D341Med (cell line): ENCODE results near the gene SPTBN1.
A peak's percentile ranks its signal among the peaks of the same experiment; 100 is the strongest.

Source experiments
- DNase-seq: peaks from one replicate; pipeline ENCODE4 v3.0.0; 2012; ENCODE audit warnings: low spot score

SPTBN1 gene

DNA sequence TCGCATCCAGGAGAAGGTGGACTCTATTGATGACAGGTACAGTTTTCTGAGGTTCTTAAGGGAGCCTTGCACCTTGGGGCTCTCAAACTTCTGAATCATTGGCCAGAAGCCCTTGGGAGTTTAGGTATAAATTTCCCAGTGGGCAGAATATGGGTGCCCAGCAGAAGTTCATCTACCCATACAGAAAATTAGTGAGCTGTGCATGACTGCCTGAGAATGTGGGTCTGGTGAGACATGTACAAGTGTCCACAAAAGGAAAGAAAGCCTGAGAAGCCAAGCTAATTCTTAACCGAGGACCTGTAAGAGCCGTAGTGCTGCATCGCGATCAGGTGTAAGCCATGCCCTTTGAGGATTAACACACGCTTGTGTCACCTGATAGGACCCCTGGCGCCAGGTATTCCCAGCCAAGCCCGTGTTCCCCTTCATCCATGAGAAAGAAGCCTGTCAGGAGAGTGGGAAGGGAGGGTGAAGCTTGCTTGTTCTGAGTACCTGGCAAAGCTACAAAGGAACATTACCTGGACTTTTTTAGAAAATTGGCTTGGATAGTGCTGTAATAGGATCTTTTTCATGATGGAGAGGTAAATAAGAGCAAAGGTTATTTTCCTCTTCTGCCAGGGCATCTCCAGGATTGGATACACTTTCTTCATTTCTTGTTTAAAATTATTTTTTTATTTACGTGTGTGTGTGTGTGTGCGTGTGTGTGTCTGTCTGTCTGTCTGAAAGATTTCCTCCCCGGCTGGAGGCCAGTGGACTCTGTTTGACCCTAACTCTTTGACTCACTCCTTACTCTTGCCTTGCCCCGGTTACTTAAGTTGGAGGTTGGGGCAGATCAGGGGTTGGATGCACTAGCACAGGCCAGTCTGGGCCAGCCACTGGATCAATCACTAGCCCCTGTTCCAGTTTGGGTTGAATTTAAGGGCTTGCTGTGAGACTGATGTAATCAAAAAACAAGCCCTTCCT is 176.9 kb downstream of the SPTBN1 start:
- no peak for DNase-seq

DNA sequence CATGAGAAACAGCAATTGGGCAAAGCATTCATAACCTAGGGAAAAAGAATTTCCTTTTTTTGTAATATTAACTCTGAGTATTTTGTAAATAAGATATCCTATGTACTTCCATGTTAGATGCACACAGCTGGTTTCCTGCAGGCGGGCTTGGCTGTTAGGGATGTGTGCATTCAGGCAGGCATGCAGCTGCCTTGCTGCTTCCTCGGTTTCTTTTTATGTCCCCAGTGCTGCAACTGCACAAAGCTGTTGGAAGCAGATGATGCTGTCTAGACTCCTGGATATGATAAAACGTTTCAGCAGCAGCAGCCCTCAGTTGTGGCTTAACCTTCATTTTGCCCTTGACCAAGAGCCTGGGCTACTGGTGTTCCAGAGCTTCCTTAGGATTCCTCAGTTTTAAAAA is 177.9 kb downstream of the SPTBN1 start:
- DNase-seq = no peak

DNA sequence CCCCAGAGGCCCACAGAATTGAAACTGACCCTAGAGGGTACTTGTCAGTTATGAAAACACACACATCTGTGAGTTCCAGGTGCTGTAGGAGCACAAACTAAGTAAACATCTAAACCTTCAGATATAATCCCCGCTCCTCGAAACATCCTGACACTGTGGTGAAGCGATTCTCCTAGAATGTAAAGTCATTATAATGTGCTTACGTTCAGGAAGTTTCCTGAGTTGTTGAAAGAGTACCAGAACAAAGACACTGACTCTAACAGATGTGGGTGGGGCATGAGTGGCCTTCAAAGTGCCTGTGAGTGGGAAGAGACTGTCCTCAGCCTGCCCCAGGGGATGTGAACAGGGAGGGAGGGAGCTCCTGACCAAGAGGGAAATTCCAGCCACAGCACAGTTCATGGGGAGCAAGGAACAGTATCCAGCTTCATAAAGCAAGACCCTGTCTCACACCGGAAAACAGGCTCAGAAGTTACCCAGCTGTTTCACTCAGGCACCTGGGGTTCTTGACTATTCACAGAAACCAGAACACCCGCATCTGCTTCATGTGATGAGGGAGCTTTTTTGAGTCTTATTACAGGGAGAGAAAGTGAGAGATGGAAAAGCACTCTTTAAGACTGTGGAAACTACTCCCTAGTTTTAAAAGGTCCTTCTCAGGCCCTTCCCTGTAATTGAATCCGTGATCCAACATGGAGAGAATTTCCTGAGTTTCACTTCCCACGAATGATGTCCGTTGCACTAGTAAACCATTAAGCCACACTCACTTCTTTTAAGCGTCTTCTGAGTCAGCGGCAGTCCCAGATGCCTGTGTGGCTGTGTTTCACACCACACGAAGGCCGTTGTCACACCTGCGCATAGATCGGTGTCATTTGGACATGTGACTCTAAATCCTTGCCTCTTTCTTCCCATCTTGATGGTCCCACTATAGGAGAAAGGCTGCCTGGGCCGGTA is 178.7 kb downstream of the SPTBN1 start:
- DNase-seq = no peak

DNA sequence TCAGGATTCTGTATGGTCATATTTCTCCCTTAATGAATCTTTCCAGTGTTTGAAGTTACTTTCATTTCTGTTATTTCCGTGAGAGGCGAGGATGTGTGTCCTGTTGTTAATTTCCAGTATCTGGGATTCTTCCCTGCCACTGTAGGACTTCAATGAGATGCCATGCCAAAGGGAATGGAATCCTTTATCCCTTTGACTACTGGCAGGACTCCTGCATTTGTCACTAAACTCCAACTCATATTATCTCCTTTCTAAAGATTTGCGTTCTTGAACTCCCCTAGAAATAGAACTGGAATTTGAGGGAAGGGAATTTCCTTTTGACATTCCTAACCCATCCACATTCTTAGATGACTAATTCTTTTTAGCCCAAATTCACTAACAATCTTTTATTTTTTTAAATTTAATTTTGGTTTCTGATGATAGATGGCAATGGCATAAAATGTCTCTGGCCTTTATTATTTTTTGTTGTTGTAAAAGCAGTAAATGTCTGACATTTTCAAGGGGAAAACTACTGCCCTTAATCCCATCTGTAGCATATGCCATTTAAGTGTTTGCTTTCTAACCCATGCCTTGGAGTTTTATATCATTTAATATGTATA is 179.5 kb downstream of the SPTBN1 start:
- DNase-seq = no peak

DNA sequence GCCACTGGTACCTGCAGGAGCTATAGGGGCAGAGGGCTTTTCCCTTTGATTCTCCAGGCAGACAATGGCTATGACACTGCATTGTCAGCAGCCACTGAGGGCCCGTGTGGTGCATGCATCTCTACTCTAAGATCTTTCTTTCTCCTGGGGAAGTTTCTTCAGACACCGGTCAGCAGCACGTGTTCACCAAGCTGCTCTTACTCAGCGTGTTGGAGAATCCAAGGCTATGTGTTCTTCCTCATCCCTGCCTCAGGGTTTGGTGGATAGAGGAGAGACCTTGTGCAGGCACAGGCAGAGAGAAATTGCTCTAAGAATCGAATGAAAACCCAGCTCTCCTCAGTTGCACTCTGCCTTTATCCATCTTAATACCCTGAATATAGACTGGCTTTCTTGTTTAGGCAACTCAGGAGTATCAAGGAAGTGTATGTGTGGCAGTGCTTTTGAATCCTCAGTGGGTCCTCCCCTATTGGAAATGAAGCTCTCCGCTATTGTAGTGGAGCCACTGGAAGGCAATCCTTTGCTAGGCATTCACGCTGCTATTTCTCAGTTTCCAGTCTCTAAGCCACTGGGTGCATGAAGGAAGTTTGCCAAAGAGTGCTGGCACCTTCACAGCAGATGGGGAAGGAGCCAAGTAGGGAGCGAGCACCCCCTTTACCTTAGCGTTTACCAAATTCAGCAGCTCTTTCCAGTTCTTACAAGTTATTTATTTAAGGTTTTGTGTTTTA is 180.4 kb downstream of the SPTBN1 start:
- DNase-seq = no peak

DNA sequence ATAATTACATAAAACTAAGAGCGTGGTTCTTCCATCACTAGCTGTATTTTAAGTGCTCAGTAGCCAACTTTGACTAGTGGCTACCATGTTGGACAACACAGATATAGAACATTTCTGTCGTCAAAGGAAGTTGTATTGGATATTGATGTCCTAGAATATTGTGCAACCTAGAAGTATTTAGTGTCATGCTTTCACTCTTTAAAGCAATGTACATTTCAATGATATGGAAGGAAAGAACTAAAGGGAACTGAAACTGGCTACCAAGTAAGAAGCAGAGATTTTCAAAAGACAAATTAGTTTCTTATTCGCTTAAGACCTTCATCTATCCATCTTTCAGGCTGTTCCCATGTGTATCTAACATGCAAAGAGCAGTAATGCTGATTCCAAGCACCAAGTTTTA is 182.0 kb downstream of the SPTBN1 start:
- DNase-seq = no peak

DNA sequence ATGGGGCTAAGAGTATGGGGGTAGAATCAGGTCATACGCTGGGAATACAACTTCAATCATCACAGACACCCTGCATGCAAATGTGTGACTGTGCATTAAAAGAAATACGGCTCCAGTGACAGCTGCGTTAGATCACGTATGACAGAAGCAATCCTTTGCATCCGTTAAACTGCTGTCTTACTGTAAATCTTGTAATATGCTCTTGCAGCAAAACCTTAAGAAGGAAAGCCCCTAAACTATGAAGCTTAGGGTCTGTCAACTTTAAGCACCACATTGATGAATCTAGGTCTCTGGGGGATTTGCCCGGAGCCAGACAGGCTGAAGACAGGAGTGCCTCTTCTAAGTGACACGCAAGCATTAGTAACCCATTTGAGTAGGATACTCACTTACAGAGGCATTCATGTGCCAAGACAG is 182.7 kb downstream of the SPTBN1 start:
- DNase-seq = peak; percentile 41

DNA sequence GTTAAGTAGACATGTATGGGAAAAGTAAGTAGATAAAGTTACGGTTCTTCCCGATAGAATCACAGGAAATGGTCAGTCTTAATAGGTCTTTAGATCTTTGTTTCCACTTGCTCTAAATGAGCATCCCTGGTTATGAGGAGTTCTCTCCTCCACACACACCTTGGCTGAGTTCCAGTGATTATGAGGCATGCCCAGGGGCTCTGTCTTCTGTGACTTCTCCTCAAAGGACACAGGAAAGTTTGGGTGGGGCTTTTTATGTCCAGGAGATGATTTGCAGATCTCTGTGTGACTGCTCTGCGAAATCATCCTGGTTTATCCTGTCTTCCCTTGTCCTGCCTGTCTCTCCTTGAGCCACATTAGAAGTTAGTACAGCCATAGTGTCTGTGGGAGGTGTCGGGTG is 183.5 kb downstream of the SPTBN1 start:
- DNase-seq = no peak

DNA sequence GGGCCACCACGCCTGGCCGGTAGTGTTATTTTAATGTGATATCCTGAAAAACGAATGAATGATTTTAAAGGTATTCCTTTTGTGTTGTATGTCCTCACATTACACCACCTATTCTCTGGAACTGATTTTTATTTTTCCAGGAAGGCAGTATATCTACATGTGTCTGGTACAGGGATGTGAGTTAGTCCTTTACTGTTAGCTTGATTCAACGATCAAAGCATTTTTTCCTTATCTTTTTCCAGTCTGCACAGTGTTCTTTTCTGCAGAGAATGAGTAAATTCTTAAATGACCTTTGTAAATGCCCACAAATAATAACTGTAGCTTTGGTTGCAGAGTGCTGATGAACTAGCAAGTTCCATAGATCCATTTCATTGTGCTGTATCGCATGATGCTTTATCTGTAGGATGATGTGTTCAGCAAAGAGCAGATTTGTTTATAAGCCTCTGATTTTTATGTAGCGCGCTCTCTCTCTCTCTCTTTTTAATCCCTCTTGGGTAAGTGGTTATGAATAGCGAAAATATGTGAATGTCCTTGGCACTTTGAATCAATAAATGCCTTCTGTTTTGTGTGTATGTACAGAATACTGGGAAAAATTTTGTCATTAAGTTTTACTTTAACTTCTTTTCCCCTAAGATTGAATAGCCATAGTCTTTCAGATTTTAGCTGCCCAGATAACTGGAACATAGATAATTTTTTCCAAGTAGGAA is 184.9 kb downstream of the SPTBN1 start:
- DNase-seq = no peak

DNA sequence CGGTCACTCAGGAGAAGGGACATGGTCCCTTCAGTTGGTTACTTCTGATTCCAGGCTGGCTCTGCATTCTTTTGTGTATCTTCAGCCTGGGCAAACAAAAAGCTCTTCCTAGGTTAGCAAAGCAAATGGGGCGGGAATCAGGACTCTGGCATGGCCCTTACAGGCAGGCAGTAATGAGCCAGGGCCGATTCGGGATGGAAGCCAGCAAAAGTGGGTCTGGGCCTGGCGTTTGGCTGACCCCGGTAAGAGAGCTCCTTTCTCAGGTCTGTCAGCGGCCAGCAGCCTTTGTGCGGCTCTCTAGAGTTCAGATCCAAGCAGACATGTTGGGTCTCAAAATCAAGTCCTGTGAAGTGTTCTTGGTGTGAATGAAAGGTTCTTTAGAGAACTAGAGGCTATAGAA is 185.9 kb downstream of the SPTBN1 start:
- no peak for DNase-seq

DNA sequence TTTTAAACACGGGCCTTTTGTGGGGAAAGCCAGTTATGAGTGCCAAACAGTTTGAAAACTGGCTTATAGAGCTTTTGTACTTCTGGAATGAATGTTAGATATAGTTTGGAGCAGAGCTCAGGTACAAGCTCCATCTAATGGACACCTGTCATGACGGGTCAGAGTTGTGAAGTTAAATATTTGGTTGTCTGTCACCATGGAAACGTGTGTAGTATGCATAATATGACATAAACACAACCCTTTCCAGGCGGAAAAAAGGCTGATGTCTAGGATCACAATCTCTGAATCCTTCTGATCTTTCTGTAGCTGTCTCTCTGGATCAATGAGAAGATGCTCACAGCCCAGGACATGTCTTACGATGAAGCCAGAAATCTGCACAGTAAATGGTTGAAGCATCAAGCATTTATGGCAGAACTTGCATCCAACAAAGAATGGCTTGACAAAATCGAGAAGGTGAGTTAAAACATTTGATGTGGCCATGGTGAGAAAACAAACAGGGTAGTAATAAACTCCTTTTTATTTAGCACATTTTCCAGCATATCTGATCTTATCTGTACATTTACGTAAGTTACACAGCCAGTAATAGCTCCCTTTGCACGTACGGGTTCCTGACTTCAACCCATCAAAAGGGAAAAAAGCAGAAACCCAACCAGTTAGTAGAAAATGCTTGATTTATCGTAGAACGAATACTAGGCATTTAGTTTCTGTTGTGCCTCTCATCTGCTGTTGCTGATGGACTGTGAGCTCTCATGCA is 186.7 kb downstream of the SPTBN1 start:
- no peak for DNase-seq

DNA sequence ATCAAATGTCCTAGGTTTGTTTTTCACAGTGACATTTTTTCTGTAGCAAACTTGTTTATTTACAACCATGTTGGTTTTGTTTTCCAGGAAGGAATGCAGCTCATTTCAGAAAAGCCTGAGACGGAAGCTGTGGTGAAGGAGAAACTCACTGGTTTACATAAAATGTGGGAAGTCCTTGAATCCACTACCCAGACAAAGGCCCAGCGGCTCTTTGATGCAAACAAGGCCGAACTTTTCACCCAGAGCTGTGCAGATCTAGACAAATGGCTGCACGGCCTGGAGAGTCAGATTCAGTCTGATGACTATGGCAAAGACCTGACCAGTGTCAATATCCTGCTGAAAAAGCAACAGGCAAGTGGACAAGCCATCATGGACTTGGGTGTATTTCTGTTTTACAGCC is 188.1 kb downstream of the SPTBN1 start:
- DNase-seq = no peak

DNA sequence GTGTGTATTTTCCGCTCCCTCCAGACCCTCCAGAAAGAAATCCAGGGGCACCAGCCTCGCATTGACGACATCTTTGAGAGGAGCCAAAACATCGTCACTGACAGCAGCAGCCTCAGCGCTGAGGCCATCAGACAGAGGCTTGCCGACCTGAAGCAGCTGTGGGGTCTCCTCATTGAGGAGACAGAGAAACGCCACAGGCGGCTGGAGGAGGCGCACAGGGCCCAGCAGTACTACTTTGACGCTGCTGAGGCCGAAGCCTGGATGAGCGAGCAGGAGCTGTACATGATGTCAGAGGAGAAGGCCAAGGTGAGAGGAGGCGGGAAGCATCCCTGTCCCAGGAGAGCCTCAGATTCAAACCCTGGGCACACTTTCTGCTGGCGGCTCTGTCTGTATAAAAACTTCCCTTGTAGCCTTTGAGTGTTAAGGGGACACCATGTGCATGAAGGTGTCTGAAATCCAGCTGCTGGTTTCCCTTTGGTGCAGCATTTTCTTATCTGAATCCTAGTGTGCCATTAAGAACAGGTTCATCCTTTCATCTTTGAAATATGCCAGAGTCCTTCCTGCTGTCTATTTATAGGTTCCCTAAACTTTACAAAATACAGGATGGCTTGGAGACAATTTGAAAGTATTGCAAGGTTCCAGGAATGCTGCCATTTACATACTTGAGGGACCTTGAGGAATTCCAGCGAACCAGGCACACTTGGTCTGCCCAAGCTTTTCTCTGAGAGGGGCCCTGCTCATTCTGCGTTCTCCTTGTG is 190.2 kb downstream of the SPTBN1 start:
- no peak for DNase-seq

DNA sequence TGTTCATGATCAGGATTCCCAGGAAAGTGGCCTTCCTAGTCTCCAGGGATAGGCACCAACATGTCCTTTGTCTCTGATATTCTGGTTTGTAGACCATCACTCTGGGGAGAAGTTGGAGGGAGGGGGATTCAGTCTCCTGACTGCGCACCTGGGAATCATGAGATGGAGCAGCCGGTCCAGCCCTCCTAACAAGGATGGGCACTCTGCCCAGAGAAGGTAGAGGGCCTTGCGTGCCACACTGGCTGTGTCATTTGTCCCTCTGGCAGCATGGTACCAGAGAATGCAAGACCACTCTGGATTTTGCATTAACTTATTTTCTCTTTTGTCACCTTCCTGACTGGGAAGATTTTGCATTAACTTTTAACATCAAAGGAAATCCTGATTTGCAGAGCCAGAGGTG is 192.1 kb downstream of the SPTBN1 start:
- no peak for DNase-seq

DNA sequence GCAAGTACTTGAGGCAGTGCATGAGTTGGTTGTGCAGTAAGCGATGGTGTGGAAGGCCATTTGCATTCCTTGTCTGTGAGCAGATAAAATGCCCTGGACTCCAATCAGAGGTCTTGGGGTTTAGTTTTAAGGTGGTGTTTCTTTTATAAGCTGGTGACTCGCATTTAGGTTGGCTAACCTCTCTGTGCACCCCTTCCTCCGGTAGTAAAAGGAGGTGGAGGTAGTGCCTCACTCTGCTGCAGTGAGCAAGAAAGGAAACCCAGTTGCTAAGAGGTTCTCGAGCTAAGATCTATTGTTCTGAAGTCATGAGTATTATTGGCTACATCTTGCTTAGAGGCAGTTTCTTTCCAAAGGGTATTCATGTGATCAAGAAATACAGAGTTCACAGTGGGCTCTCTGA is 193.1 kb downstream of the SPTBN1 start:
- DNase-seq = no peak

DNA sequence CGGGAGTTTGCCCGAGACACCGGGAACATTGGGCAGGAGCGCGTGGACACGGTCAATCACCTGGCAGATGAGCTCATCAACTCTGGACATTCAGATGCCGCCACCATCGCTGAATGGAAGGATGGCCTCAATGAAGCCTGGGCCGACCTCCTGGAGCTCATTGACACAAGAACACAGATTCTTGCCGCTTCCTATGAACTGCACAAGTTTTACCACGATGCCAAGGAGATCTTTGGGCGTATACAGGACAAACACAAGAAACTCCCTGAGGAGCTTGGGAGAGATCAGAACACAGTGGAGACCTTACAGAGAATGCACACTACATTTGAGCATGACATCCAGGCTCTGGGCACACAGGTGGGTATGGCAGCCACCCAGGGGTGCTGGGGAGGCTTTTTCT is 193.5 kb downstream of the SPTBN1 start:
- DNase-seq = no peak

DNA sequence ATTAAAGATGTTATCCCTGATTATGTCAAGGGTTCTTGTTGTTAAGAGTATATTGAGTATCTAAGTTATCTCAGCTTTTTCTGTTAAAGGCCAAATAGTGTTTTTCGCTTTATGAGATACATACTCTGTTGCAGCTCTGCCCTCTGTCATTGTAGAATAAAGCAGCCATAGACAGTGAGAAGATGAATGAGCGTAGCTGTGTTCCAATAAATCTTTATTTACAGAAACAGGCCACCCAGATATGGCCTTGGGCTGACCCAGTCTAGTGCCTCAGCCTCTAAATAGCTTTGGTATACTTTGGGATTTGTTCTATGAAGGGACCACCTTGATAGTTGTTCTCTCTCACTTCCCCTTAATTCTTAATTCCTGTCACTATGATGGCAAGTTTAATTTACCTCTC is 194.5 kb downstream of the SPTBN1 start:
- DNase-seq = no peak

DNA sequence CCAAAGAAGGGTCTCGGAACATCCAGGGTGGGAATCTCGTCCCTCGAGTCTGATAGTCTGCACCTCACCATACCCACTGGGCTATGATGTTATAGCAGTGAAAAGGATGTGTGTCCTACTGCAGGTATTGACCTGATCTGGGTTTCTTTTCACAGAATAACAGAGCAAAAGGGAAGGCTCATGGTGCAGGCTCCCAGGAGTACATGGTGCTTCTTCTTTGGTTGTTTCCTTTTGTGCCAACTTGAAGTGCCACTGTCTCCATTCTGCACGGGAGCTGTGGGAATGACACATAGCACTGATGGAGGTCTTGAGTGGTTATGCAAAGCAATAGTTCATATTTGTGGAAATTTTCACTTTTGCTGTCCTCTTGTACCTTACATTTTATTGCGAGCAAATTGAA is 195.2 kb downstream of the SPTBN1 start:
- no peak for DNase-seq

DNA sequence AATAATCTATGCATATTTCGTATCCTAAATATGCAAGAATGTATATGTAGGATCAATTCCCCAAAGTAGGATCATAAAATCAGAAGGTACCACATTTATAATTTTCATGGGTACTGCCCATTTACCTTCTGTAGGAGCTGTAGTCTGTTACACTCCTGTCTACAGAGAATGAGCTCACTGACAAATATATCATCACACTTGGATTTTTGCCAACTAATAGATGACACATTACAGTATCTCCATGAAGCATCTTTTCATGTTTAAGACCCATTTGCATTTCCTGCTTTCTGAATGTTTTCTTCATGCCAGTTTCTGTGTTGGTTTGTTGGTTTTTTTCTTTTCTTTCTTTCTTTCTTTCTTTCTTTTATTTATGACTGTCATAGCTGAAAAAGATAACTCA is 196.4 kb downstream of the SPTBN1 start:
- no peak for DNase-seq
